NCI-H187 (cell line): ENCODE measurements around the gene CCDC85A.

Source experiments
- DNase-seq, 2 experiments: peaks; one replicate each; lab custom pipeline; 2025; lab: John Stamatoyannopoulos, UW

Gene CCDC85A

GRCh38 chr2:56240210-56240609 is 56.4 kb downstream of the CCDC85A start:
- no peak for DNase-seq

- no peak for DNase-seq
Measured at GRCh38 chr2:56244506-56244905, 60.7 kb downstream of the CCDC85A start.

GRCh38 chr2:56244911-56245530 is 61.2 kb downstream of the CCDC85A start:
- no peak for DNase-seq

- DNase-seq = no peak
Measured at GRCh38 chr2:56248965-56249742, 65.4 kb downstream of the CCDC85A start.

- DNase-seq = no peak
Measured at GRCh38 chr2:56250153-56250729, 66.5 kb downstream of the CCDC85A start.

GRCh38 chr2:56260415-56260814 is 76.6 kb downstream of the CCDC85A start:
- no peak for DNase-seq

- DNase-seq = no peak
Measured at GRCh38 chr2:56262241-56262640, 78.5 kb downstream of the CCDC85A start.

- no peak for DNase-seq
Measured at GRCh38 chr2:56263876-56264275, 80.1 kb downstream of the CCDC85A start.

GRCh38 chr2:56266761-56267414 is 83.1 kb downstream of the CCDC85A start:
- no peak for DNase-seq

GRCh38 chr2:56267415-56267788 is 83.6 kb downstream of the CCDC85A start:
- DNase-seq = no peak

- no peak for DNase-seq
Measured at GRCh38 chr2:56268856-56269255, 85.1 kb downstream of the CCDC85A start.

GRCh38 chr2:56271275-56271674 is 87.5 kb downstream of the CCDC85A start:
- DNase-seq = no peak

- DNase-seq = no peak
Measured at GRCh38 chr2:56285224-56285623, 101.4 kb downstream of the CCDC85A start.

- no peak for DNase-seq
Measured at GRCh38 chr2:56286936-56287335, 103.1 kb downstream of the CCDC85A start.

GRCh38 chr2:56287508-56287907 is 103.7 kb downstream of the CCDC85A start:
- no peak for DNase-seq

GRCh38 chr2:56287974-56288373 is 104.2 kb downstream of the CCDC85A start:
- DNase-seq = no peak

- DNase-seq = no peak
Measured at GRCh38 chr2:56288838-56289580, 105.2 kb downstream of the CCDC85A start.

- DNase-seq = no peak
Measured at GRCh38 chr2:56291711-56292110, 107.9 kb downstream of the CCDC85A start.

- DNase-seq = no peak
Measured at GRCh38 chr2:56292951-56293350, 109.2 kb downstream of the CCDC85A start.

GRCh38 chr2:56295666-56296065 is 111.9 kb downstream of the CCDC85A start:
- DNase-seq = no peak

- no peak for DNase-seq
Measured at GRCh38 chr2:56297671-56298070, 113.9 kb downstream of the CCDC85A start.

GRCh38 chr2:56299171-56299691 is 115.4 kb downstream of the CCDC85A start:
- no peak for DNase-seq
